H9 (cell line): ENCODE measurements around the gene FADS2. TPM values are rescaled to one million over a fixed set of nuclear protein-coding genes. Genes with fewer than 3 reads are reported as not detected.

ENCODE experiments used
- DNase-seq: peaks from one replicate; pipeline ENCODE4 v3.0.0-alpha.2; 2017
- H2AFZ ChIP-seq: one replicate; pipeline ENCODE4 v1.6.1; 2013; ENCODE audit warnings: mild to moderate bottlenecking, low read length, control low read depth, moderate library complexity
- H2AK5ac ChIP-seq: 2 replicates; pipeline ENCODE4 v1.6.1; 2013; ENCODE audit warnings: low read length, control low read depth, mixed read lengths; ENCODE audit not compliant: insufficient read length
- H2BK120ac ChIP-seq: one replicate; pipeline ENCODE4 v1.6.1; 2013; ENCODE audit warnings: low read depth, mild to moderate bottlenecking, low read length, control low read depth, inconsistent platforms; ENCODE audit not compliant: poor library complexity, severe bottlenecking
- H2BK12ac ChIP-seq: 2 replicates; pipeline ENCODE4 v1.6.1; 2013; ENCODE audit warnings: low read length, control low read depth, mixed read lengths, low read depth; ENCODE audit not compliant: insufficient read length
- H2BK15ac ChIP-seq: 2 replicates; pipeline ENCODE4 v1.6.1; 2013; ENCODE audit warnings: low read depth, low read length, control low read depth
- H2BK20ac ChIP-seq: one replicate; pipeline ENCODE4 v1.6.1; 2013; ENCODE audit warnings: low read depth, mild to moderate bottlenecking, low read length, control low read depth, inconsistent platforms; ENCODE audit not compliant: poor library complexity, severe bottlenecking
- H2BK5ac ChIP-seq: 2 replicates; pipeline ENCODE4 v1.6.1; 2013; ENCODE audit warnings: low read length, control low read depth, mixed read lengths; ENCODE audit not compliant: insufficient read length
- H3K14ac ChIP-seq: 2 replicates; pipeline ENCODE4 v1.6.1; 2013; ENCODE audit warnings: low read length, control low read depth; ENCODE audit not compliant: insufficient read depth
- H3K18ac ChIP-seq: 2 replicates; pipeline ENCODE4 v1.6.1; 2013; ENCODE audit warnings: low read depth, mild to moderate bottlenecking, mixed read lengths, low read length, control low read depth; ENCODE audit not compliant: insufficient read length
- H3K23ac ChIP-seq: 2 replicates; pipeline ENCODE4 v1.6.1; 2013; ENCODE audit warnings: low read length, control low read depth, mixed read lengths, low read depth; ENCODE audit not compliant: insufficient read length
- H3K23me2 ChIP-seq: 2 replicates; pipeline ENCODE4 v1.6.1; 2013; ENCODE audit warnings: low read depth, mild to moderate bottlenecking, mixed read lengths, low read length, control low read depth; ENCODE audit not compliant: insufficient read length, poor library complexity, severe bottlenecking
- H3K27ac ChIP-seq: 2 replicates; pipeline ENCODE4 v1.5.1; 2013; ENCODE audit warnings: low read length, control low read depth, mixed read lengths, low read depth; ENCODE audit not compliant: insufficient read length
- H3K27me3 ChIP-seq: 2 replicates; pipeline ENCODE4 v1.6.1; 2013; ENCODE audit warnings: low read length, control low read depth, inconsistent platforms; ENCODE audit not compliant: insufficient read depth
- H3K4ac ChIP-seq: 2 replicates; pipeline ENCODE4 v1.6.1; 2013; ENCODE audit warnings: low read depth, mild to moderate bottlenecking, control low read depth, inconsistent platforms, low read length, moderate library complexity
- H3K4me1 ChIP-seq: 2 replicates; pipeline ENCODE4 v1.6.1; 2013; ENCODE audit warnings: low read length, control low read depth, inconsistent platforms; ENCODE audit not compliant: insufficient read depth
- H3K4me2 ChIP-seq: 2 replicates; pipeline ENCODE4 v1.6.1; 2013; ENCODE audit warnings: low read length, control low read depth, mixed read lengths; ENCODE audit not compliant: insufficient read length, insufficient read depth
- H3K56ac ChIP-seq: 2 replicates; pipeline ENCODE4 v1.6.1; 2013; ENCODE audit warnings: low read depth, mild to moderate bottlenecking, mixed read lengths, low read length, control low read depth; ENCODE audit not compliant: insufficient read length
- H3K79me1 ChIP-seq: 2 replicates; pipeline ENCODE4 v1.6.1; 2013; ENCODE audit warnings: low read depth, mild to moderate bottlenecking, moderate library complexity, low read length, control low read depth, inconsistent platforms; ENCODE audit not compliant: insufficient read depth, poor library complexity, severe bottlenecking
- H3K79me2 ChIP-seq: 2 replicates; pipeline ENCODE4 v1.6.1; 2013; ENCODE audit warnings: low read length, control low read depth, inconsistent platforms; ENCODE audit not compliant: insufficient read depth
- H3K9ac ChIP-seq: 2 replicates; pipeline ENCODE4 v1.6.1; 2013; ENCODE audit warnings: low read length, control low read depth, mixed read lengths; ENCODE audit not compliant: insufficient read length; ENCODE audit errors: extremely low read depth
- H3K9me3 ChIP-seq: one replicate; pipeline ENCODE4 v1.6.1; 2013; ENCODE audit warnings: low read depth, low read length, inconsistent platforms; ENCODE audit not compliant: control insufficient read depth
- H3T11ph ChIP-seq: one replicate; pipeline ENCODE4 v1.6.1; 2013; ENCODE audit warnings: mild to moderate bottlenecking, low read length, control low read depth, inconsistent platforms
- H4K20me1 ChIP-seq: one replicate; pipeline ENCODE4 v1.6.1; 2013; ENCODE audit not compliant: control insufficient read depth, insufficient read length, insufficient read depth
- H4K5ac ChIP-seq: 2 replicates; pipeline ENCODE4 v1.6.1; 2013; ENCODE audit warnings: low read depth, mild to moderate bottlenecking, mixed read lengths, low read length, control low read depth; ENCODE audit not compliant: insufficient read length
- H4K8ac ChIP-seq: replicated peaks from 2 replicates; pipeline ENCODE4 v1.6.1; 2013; ENCODE audit warnings: low read length, control low read depth, mixed read lengths, low read depth; ENCODE audit not compliant: insufficient read length
- H4K91ac ChIP-seq: 2 replicates; pipeline ENCODE4 v1.6.1; 2013; ENCODE audit warnings: low read depth, mild to moderate bottlenecking, moderate library complexity, mixed read lengths, low read length, control low read depth; ENCODE audit not compliant: insufficient read length
- H3K27ac Mint-ChIP-seq, 3 experiments: 2 replicates in 2 of 3; 3 replicates in 1 of 3; pipeline ENCODE4 v1.8.0; 2020 to 2021; ENCODE audit warnings: mixed read lengths in 3 of 3, mild to moderate bottlenecking in 1 of 3, moderate library complexity in 1 of 3
- H3K27me3 Mint-ChIP-seq: 2 replicates; pipeline ENCODE4 v1.8.0; 2021; ENCODE audit warnings: low read depth, mild to moderate bottlenecking, moderate library complexity, mixed read lengths
- H3K36me3 Mint-ChIP-seq, 3 experiments: 2 replicates in 2 of 3; 3 replicates in 1 of 3; pipeline ENCODE4 v1.8.0; 2020 to 2021; ENCODE audit warnings: low read depth in 3 of 3, mixed read lengths in 3 of 3; ENCODE audit not compliant: insufficient read depth in 1 of 3
- H3K4me1 Mint-ChIP-seq, 2 experiments: 2 replicates each; pipeline ENCODE4 v1.8.0; 2020; ENCODE audit warnings: mixed read lengths in 2 of 2
- H3K4me3 Mint-ChIP-seq, 2 experiments: 2 replicates in 1 of 2; 3 replicates in 1 of 2; pipeline ENCODE4 v1.8.0; 2020 to 2021; ENCODE audit warnings: mild to moderate bottlenecking in 2 of 2, mixed read lengths in 2 of 2, moderate library complexity in 1 of 2
- H3K9me3 Mint-ChIP-seq, 2 experiments: 2 replicates in 1 of 2; 3 replicates in 1 of 2; pipeline ENCODE4 v1.8.0; 2020; ENCODE audit warnings: mild to moderate bottlenecking in 2 of 2, mixed read lengths in 2 of 2, moderate library complexity in 1 of 2
- CTCF ChIP-seq: fragments of 200-600 bp; sonication (generic); conservative IDR thresholded peaks from 3 replicates; pipeline ENCODE4 v1.8.0; 2021; ENCODE audit warnings: antibody characterized with exemption, mild to moderate bottlenecking
- WGBS: extraction: QIAGEN DNeasy Blood & Tissue Kit; methylation state at CpG from one replicate; pipeline ENCODE4 v1.1.7; 2013; ENCODE audit warnings: missing lambda C conversion rate, low lambda C conversion rate, mixed read lengths; ENCODE audit not compliant: insufficient read length; ENCODE audit errors: extremely low coverage; 5-methylcytosine and 5-hydroxymethylcytosine counted together
- total RNA-seq: library from RNA; stranded (reverse); gene quantifications from 2 replicates; pipeline ENCODE4 v1.2.1, GENCODE V29; 2021

The FADS2 gene
- total RNA-seq, 1 experiment from 2014 or later = 322 TPM

- H3K36me3 Mint-ChIP-seq = peaks cover 50 to 66% (median 65%) of the 10 kb centered on the region in 3 experiments
Observed at GRCh38 chr11:61863548-61864081, 35.5 kb downstream of the FADS2 start.

More at GRCh38 chr11:61863548-61864081, 35.5 kb downstream of the FADS2 start:
- Histone ChIP-seq H3K4me2 (no peak overlapping the region), H2BK15ac (no peak overlapping the region), H3T11ph (no peak overlapping the region), H3K23me2 (no peaks in the 10 kb centered on the region), H3K79me2 (no peaks in the 10 kb centered on the region), H4K20me1 (no peaks in the 10 kb centered on the region), H3K23ac (no peak overlapping the region), H3K4me1 (no peaks in the 10 kb centered on the region), H4K8ac (no peak overlapping the region), H3K18ac (no peak overlapping the region), H3K14ac (no peak overlapping the region), H3K9ac (no peak overlapping the region), H2BK20ac (no peak overlapping the region), H3K27ac (no peak overlapping the region), H3K4ac (no peak overlapping the region), H4K5ac (no peak overlapping the region), H2AFZ (no peak overlapping the region), H2BK120ac (no peak overlapping the region), H3K9me3 (no peaks in the 10 kb centered on the region), H3K27me3 (no peaks in the 10 kb centered on the region), H2BK5ac (no peak overlapping the region), H3K79me1 (no peaks in the 10 kb centered on the region), H4K91ac (no peak overlapping the region), H3K56ac (no peak overlapping the region), H2BK12ac (no peak overlapping the region), H2AK5ac (no peak overlapping the region)
- no peaks in the 10 kb centered on the region for H3K27me3 Mint-ChIP-seq
- no peak overlapping the region for H3K4me3 Mint-ChIP-seq
- no peaks in the 10 kb centered on the region for H3K9me3 Mint-ChIP-seq
- H3K4me1 Mint-ChIP-seq = peaks cover 0 to 4% of the 10 kb centered on the region in 2 experiments; a peak in 1 of 4 replicates
- no peak for TF ChIP-seq CTCF
- WGBS = no CpG with 5 or more reads among the region's 13 CpGs
- DNase-seq = no peak
- no peak overlapping the region for H3K27ac Mint-ChIP-seq
